PC-3 (cell line): ENCODE results near the gene TDRD1.

Source experiments
- EZH2 ChIP-seq: fragments of 300-600 bp; sonication (generic); IDR thresholded peaks from one replicate; pipeline ENCODE4 v1.6.1; 2017; ENCODE audit warnings: antibody characterized with exemption, mild to moderate bottlenecking, low read length; ENCODE audit not compliant: unreplicated experiment
- TF ChIP-seq, protein P1 (sequence below): fragments of 300-600 bp; sonication (generic); conservative IDR thresholded peaks from 2 replicates; pipeline ENCODE4 v1.5.1; 2017; ENCODE audit warnings: antibody characterized with exemption, low read depth, mild to moderate bottlenecking, low read length

DNA sequence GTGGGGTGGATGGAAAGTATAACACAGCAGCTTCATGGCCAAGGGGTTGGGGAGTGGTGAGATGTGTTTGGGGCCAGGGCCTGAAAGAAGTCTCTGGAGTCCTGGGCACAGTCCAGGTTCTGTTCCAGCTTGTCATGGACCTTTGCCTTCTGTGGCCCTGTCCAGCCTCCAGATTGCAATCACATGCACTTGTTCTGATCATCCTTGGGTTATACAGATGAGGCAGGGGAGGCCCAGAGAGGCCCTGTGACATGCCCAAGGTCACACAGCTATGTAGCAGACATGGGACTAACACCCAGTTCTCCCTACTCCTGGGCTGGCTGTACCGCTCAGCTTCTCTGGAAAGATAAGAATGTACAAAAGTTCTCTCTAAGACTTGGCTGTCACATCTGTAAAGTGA is 71.6 kb downstream of the TDRD1 start:
- TF ChIP-seq, protein P1, sequence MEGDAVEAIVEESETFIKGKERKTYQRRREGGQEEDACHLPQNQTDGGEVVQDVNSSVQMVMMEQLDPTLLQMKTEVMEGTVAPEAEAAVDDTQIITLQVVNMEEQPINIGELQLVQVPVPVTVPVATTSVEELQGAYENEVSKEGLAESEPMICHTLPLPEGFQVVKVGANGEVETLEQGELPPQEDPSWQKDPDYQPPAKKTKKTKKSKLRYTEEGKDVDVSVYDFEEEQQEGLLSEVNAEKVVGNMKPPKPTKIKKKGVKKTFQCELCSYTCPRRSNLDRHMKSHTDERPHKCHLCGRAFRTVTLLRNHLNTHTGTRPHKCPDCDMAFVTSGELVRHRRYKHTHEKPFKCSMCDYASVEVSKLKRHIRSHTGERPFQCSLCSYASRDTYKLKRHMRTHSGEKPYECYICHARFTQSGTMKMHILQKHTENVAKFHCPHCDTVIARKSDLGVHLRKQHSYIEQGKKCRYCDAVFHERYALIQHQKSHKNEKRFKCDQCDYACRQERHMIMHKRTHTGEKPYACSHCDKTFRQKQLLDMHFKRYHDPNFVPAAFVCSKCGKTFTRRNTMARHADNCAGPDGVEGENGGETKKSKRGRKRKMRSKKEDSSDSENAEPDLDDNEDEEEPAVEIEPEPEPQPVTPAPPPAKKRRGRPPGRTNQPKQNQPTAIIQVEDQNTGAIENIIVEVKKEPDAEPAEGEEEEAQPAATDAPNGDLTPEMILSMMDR, result no peak
- no peak for TF ChIP-seq EZH2
